Common myeloid progenitor, CD34-positive (primary cell): ENCODE measurements around the gene CAB39.

Experiments
- CTCF ChIA-PET: fragments of 350-600 bp; sonication (Branson Sonifier 250); formaldehyde crosslinking; loops from one replicate; lab custom pipeline; 2021; ENCODE audit warnings: antibody characterized with exemption; lab: Charles Lee
- POLR2A ChIA-PET: fragments of 350-600 bp; sonication (Branson Sonifier 250); formaldehyde crosslinking; loops from one replicate; lab custom pipeline; 2021; ENCODE audit warnings: antibody characterized with exemption; lab: Charles Lee
- DNase-seq, 3 donors: peaks; one replicate each; pipeline versions ENCODE4 v3.0.0 to v3.0.0-alpha.2; 2013
- H3K27ac ChIP-seq, 2 experiments: 1 replicate in 1 of 2; 2 replicates in 1 of 2; pipeline ENCODE4 v1.7.0; 2013; ENCODE audit warnings: inconsistent platforms in 2 of 2, low read length in 2 of 2, mild to moderate bottlenecking in 2 of 2, low read depth in 1 of 2, moderate library complexity in 1 of 2; ENCODE audit not compliant: severe bottlenecking in 2 of 2, insufficient read depth in 1 of 2, poor library complexity in 1 of 2
- H3K27me3 ChIP-seq, 5 experiments: replicated peaks in 2 of 5; 1 replicate in 3 of 5; 2 replicates in 2 of 5; pipeline versions ENCODE4 v1.6.1 to v1.7.0; 2013; ENCODE audit warnings: low read length in 4 of 5, mild to moderate bottlenecking in 2 of 5, moderate library complexity in 2 of 5, inconsistent platforms in 1 of 5; ENCODE audit not compliant: insufficient read depth in 5 of 5, control insufficient read depth in 4 of 5
- H3K36me3 ChIP-seq, 4 experiments: 1 replicate in 2 of 4; 2 replicates in 2 of 4; pipeline versions ENCODE4 v1.6.1 to v1.7.0; 2013; ENCODE audit warnings: low read length in 3 of 4, control low read depth in 1 of 4, mild to moderate bottlenecking in 1 of 4; ENCODE audit not compliant: control insufficient read depth in 4 of 4, insufficient read depth in 4 of 4
- H3K4me1 ChIP-seq, 4 experiments: 1 replicate in 3 of 4; 2 replicates in 1 of 4; pipeline versions ENCODE4 v1.6.1 to v1.7.1; 2013; ENCODE audit warnings: low read length in 3 of 4, mild to moderate bottlenecking in 3 of 4, control low read depth in 1 of 4, inconsistent platforms in 1 of 4, moderate library complexity in 1 of 4; ENCODE audit not compliant: control insufficient read depth in 4 of 4, insufficient read depth in 4 of 4; ENCODE audit errors: control extremely low read depth in 1 of 4
- H3K4me3 ChIP-seq, 7 experiments: 1 replicate in 4 of 7; 2 replicates in 3 of 7; pipeline versions ENCODE4 v1.5.1 to v1.7.0; 2013; ENCODE audit warnings: mild to moderate bottlenecking in 7 of 7, low read length in 6 of 7, moderate library complexity in 6 of 7, inconsistent platforms in 2 of 7, low read depth in 2 of 7, control low read depth in 1 of 7; ENCODE audit not compliant: insufficient read depth in 4 of 7, control insufficient read depth in 1 of 7; ENCODE audit errors: extremely low read depth in 1 of 7
- H3K9me3 ChIP-seq, 5 experiments: 1 replicate in 4 of 5; 2 replicates in 1 of 5; pipeline versions ENCODE4 v1.6.1 to v1.7.1; 2013; ENCODE audit warnings: low read length in 4 of 5, mild to moderate bottlenecking in 2 of 5, inconsistent platforms in 1 of 5, low read depth in 1 of 5, moderate library complexity in 1 of 5; ENCODE audit not compliant: control insufficient read depth in 4 of 5, insufficient read depth in 2 of 5; ENCODE audit errors: control extremely low read depth in 1 of 5
- WGBS: methylation state at CpG from one replicate; pipeline ENCODE4 v1.1.5; 2013; ENCODE audit not compliant: insufficient coverage; 5-methylcytosine and 5-hydroxymethylcytosine counted together

CAB39 gene

GRCh38 chr2:230773039-230773773 is 60.6 kb downstream of the CAB39 start:
- DNase-seq: no peak
- ChIA-PET CTCF (interaction anchor here (1.1 kb wide), 2 partner anchors 28 to 32 kb away, joined by 3 read pairs; no protein-coding TSS in a partner anchor), POLR2A (no interaction called here)
- Histone ChIP-seq H3K4me3 (no peak overlapping the region), H3K9me3 (peaks cover 0 to 5% (median 0%) of the 10 kb centered on the region in 5 experiments), H3K27me3 (no peaks in the 10 kb centered on the region), H3K4me1 (no peaks in the 10 kb centered on the region), H3K36me3 (peaks cover 4 to 21% (median 18%) of the 10 kb centered on the region in 4 experiments), H3K27ac (no peak overlapping the region)
- WGBS: 71% methylated on average over 3 of the region's 4 CpGs

DNA sequence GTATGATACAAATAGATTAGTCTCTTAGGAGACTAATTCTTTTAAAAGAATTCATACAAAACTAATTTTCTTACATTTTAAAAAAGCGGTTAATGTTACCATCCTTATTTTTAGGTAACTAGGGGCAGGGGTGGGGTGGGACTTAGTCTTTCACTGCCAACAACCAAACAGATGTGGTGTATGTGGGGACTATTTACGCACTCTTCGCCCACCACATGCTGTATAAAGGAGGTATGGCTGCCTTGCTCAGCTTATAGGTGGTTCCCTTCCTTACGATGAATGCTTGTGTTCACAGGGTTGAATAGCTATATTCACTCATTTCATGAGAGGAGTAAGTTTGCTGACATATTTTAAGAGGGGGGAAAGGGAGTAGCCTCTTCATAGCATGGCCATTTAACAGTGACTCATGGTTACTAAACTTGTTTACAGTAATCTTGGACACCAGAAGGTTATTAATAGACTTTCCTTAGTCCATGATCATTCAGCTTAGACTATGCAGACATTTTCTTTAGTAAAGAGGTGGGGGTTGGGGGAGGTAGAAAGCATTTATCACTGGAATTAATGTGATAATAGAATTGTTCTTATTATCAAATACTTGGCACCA is 61.8 kb downstream of the CAB39 start:
- Histone ChIP-seq H3K9me3 (peaks cover 0 to 5% (median 0%) of the 10 kb centered on the region in 5 experiments), H3K4me3 (no peak overlapping the region), H3K4me1 (peaks cover 0 to 3% (median 0%) of the 10 kb centered on the region in 4 experiments), H3K27ac (no peak overlapping the region), H3K36me3 (peaks cover 4 to 26% (median 16%) of the 10 kb centered on the region in 4 experiments), H3K27me3 (no peaks in the 10 kb centered on the region)
- 95% methylated on average over 3 of the region's 4 CpGs for WGBS
- CTCF ChIA-PET: no interaction called here
- no peak for DNase-seq
- POLR2A ChIA-PET: no interaction called here

DNA sequence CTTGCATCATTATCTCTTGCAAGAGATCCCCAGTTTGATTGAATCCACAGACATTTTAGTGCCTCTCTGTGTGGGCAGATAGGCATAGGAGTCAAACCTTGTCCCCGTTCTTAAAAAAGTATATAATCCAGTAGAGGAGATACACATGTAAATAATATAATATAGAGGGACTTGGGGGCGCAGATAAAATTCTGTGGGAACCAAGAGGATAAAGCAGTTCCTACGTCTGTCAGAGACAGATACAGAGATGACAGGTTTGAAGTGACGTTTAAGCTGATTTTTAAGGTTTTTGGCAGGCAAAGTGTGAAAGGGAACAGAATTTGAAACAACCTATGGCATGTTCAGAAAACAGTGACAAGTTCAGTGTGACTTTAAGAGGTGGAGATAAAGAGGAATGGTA is 63.1 kb downstream of the CAB39 start:
- ChIA-PET CTCF (interaction anchor here (1.3 kb wide), 1 partner anchor 11 kb away, joined by 3 read pairs; no protein-coding TSS in a partner anchor), POLR2A (no interaction called here)
- peaks cover 0 to 3% (median 0%) of the 10 kb centered on the region in 4 experiments for H3K4me1 ChIP-seq
- DNase-seq: peak in 1 of 3 donors; percentile 33
- H3K27me3 ChIP-seq: no peaks in the 10 kb centered on the region
- peaks cover 3 to 35% (median 20%) of the 10 kb centered on the region in 4 experiments for H3K36me3 ChIP-seq
- 83% methylated on average over 1 of the region's 4 CpGs for WGBS
- H3K4me3 ChIP-seq: no peak overlapping the region
- peaks cover 0 to 5% (median 0%) of the 10 kb centered on the region in 5 experiments for H3K9me3 ChIP-seq
- H3K27ac ChIP-seq: no peak overlapping the region

- POLR2A ChIA-PET: interaction anchor here (0.7 kb wide), 1 partner anchor 1012 kb away, joined by 3 read pairs; no protein-coding TSS in a partner anchor
- H3K36me3 ChIP-seq: peaks cover under 1 to 38% (median 17%) of the 10 kb centered on the region in 4 experiments
- no peak overlapping the region for H3K27ac ChIP-seq
- H3K4me1 ChIP-seq: peaks cover 0 to 3% (median 0%) of the 10 kb centered on the region in 4 experiments
- no peak overlapping the region for H3K4me3 ChIP-seq
- no peaks in the 10 kb centered on the region for H3K27me3 ChIP-seq
- WGBS: no CpG with 5 or more reads among the region's 3 CpGs
- CTCF ChIA-PET: interaction anchor here (0.6 kb wide), 1 partner anchor 36 kb away, joined by 3 read pairs; no protein-coding TSS in a partner anchor
- DNase-seq: no peak
- H3K9me3 ChIP-seq: no peaks in the 10 kb centered on the region
Measured at GRCh38 chr2:230777721-230778120, 65.1 kb downstream of the CAB39 start.

GRCh38 chr2:230778350-230779063 is 65.9 kb downstream of the CAB39 start:
- 100% methylated on average over 2 of the region's 8 CpGs for WGBS
- POLR2A ChIA-PET: interaction anchor here (0.6 kb wide), 1 partner anchor 13 kb away, joined by 3 read pairs; no protein-coding TSS in a partner anchor

DNA sequence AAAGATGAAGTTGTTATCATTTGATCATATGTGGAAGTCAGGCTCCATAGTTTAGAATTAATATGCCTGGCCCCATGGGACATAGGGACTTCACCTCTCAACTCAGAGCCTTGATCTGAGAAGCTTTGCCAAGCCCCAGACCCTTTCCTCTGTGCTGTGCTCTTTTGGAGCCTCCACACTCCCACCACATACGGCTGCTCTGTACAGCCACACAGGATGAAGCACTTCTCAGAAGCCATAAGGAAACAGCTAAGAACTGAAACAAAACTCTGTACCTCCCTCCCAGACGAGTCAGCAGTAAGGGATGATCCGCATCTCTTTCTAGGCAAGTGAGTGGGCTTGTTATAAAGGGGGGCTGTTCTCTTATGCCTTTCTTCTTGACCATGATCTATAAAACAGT is 66.5 kb downstream of the CAB39 start:
- DNase-seq: no peak
- WGBS: no CpG with 5 or more reads among the region's 3 CpGs
- Histone ChIP-seq H3K27me3 (no peaks in the 10 kb centered on the region), H3K4me1 (peaks cover 0 to 3% (median 0%) of the 10 kb centered on the region in 4 experiments), H3K9me3 (peaks cover 0 to 2% (median 0%) of the 10 kb centered on the region in 5 experiments), H3K27ac (no peak overlapping the region), H3K36me3 (peaks cover 8 to 42% (median 12%) of the 10 kb centered on the region in 4 experiments), H3K4me3 (no peak overlapping the region)
- ChIA-PET CTCF (interaction anchor here (0.6 to 1.7 kb wide), 5 partner anchors 9 to 30 kb away, joined by 3 to 6 read pairs (median 4); no protein-coding TSS in a partner anchor), POLR2A (interaction anchor here (0.6 kb wide), 1 partner anchor 14 kb away, joined by 3 read pairs; no protein-coding TSS in a partner anchor)

More at GRCh38 chr2:230778350-230779063, 65.9 kb downstream of the CAB39 start:
- H3K4me3 ChIP-seq: no peak overlapping the region
- DNase-seq: no peak
- peaks cover 2 to 42% (median 16%) of the 10 kb centered on the region in 4 experiments for H3K36me3 ChIP-seq
- CTCF ChIA-PET: interaction anchor here (0.6 to 1.1 kb wide), 3 partner anchors 20 to 35 kb away, joined by 3 to 6 read pairs (median 3); no protein-coding TSS in a partner anchor
- H3K27ac ChIP-seq: no peak overlapping the region
- no peaks in the 10 kb centered on the region for H3K27me3 ChIP-seq
- peaks cover 0 to 3% (median 0%) of the 10 kb centered on the region in 4 experiments for H3K4me1 ChIP-seq
- H3K9me3 ChIP-seq: no peaks in the 10 kb centered on the region
